Activated B cell treated with CpG ODN at 0.5 μM for 24 hours (primary cell): ENCODE data around the gene COLEC12. TPM values are rescaled to one million over a fixed set of nuclear protein-coding genes. Genes with fewer than 3 reads are reported as not detected.

Experiments used
- ATAC-seq: fragments of 200-7000 bp; cut with Tn5 transposase; one replicate; pipeline ENCODE4 v1.10.0; 2021; ENCODE audit warnings: low read depth, mild to moderate bottlenecking, moderate library complexity
- CTCF ChIA-PET: fragments of 350-600 bp; sonication (Branson Sonifier 250); formaldehyde crosslinking; loops from one replicate; lab custom pipeline; 2021; ENCODE audit warnings: antibody characterized with exemption; lab: Charles Lee
- POLR2A ChIA-PET: fragments of 350-600 bp; sonication (Branson Sonifier 250); formaldehyde crosslinking; loops from one replicate; lab custom pipeline; 2021; ENCODE audit warnings: antibody characterized with exemption; lab: Charles Lee
- DNase-seq: peaks from one replicate; pipeline ENCODE4 v3.0.0; 2022
- H3K27ac Mint-ChIP-seq: one replicate; pipeline ENCODE4 v1.8.0; 2020; ENCODE audit warnings: mixed read lengths
- H3K27me3 Mint-ChIP-seq: one replicate; pipeline ENCODE4 v1.8.0; 2021; ENCODE audit warnings: mixed read lengths
- H3K36me3 Mint-ChIP-seq: one replicate; pipeline ENCODE4 v1.8.0; 2021; ENCODE audit warnings: low read depth, mixed read lengths
- H3K4me1 Mint-ChIP-seq: one replicate; pipeline ENCODE4 v1.8.0; 2021; ENCODE audit warnings: mixed read lengths
- H3K4me3 Mint-ChIP-seq: one replicate; pipeline ENCODE4 v1.8.0; 2020; ENCODE audit warnings: mild to moderate bottlenecking, mixed read lengths
- H3K9me3 Mint-ChIP-seq: one replicate; pipeline ENCODE4 v1.8.0; 2020; ENCODE audit warnings: mixed read lengths
- intact Hi-C: fragments of 100-400 bp; cut with micrococcal nuclease; formaldehyde crosslinking; loops from one replicate; pipeline ENCODE4 v1.15.1; 2024
- total RNA-seq: library from RNA; stranded (reverse); gene quantifications from 2 replicates; pipeline ENCODE4 v1.2.3, GENCODE V29; 2022
- TF ChIP-seq, protein P1 (sequence below): fragments of 200-600 bp; IDR thresholded peaks from one replicate; pipeline ENCODE4 v1.8.0; 2022; ENCODE audit warnings: antibody characterized with exemption, mild to moderate bottlenecking

The COLEC12 gene
- total RNA-seq, 1 donor from 2014 or later = not detected

GRCh38 chr18:422966-423365, 77.5 kb downstream of the COLEC12 start:
- H3K27ac Mint-ChIP-seq = no peak overlapping the region
- no peaks in the 10 kb centered on the region for H3K9me3 Mint-ChIP-seq
- no peak for ATAC-seq
- H3K4me3 Mint-ChIP-seq = no peak overlapping the region
- H3K4me1 Mint-ChIP-seq = no peaks in the 10 kb centered on the region
- intact Hi-C loops = no loop called here
- ChIA-PET POLR2A (no interaction called here), CTCF (no interaction called here)
- TF ChIP-seq, protein P1, sequence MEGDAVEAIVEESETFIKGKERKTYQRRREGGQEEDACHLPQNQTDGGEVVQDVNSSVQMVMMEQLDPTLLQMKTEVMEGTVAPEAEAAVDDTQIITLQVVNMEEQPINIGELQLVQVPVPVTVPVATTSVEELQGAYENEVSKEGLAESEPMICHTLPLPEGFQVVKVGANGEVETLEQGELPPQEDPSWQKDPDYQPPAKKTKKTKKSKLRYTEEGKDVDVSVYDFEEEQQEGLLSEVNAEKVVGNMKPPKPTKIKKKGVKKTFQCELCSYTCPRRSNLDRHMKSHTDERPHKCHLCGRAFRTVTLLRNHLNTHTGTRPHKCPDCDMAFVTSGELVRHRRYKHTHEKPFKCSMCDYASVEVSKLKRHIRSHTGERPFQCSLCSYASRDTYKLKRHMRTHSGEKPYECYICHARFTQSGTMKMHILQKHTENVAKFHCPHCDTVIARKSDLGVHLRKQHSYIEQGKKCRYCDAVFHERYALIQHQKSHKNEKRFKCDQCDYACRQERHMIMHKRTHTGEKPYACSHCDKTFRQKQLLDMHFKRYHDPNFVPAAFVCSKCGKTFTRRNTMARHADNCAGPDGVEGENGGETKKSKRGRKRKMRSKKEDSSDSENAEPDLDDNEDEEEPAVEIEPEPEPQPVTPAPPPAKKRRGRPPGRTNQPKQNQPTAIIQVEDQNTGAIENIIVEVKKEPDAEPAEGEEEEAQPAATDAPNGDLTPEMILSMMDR = no peak
- H3K27me3 Mint-ChIP-seq = peaks cover 1% of the 10 kb centered on the region
- DNase-seq = no peak
- H3K36me3 Mint-ChIP-seq = no peaks in the 10 kb centered on the region

DNA sequence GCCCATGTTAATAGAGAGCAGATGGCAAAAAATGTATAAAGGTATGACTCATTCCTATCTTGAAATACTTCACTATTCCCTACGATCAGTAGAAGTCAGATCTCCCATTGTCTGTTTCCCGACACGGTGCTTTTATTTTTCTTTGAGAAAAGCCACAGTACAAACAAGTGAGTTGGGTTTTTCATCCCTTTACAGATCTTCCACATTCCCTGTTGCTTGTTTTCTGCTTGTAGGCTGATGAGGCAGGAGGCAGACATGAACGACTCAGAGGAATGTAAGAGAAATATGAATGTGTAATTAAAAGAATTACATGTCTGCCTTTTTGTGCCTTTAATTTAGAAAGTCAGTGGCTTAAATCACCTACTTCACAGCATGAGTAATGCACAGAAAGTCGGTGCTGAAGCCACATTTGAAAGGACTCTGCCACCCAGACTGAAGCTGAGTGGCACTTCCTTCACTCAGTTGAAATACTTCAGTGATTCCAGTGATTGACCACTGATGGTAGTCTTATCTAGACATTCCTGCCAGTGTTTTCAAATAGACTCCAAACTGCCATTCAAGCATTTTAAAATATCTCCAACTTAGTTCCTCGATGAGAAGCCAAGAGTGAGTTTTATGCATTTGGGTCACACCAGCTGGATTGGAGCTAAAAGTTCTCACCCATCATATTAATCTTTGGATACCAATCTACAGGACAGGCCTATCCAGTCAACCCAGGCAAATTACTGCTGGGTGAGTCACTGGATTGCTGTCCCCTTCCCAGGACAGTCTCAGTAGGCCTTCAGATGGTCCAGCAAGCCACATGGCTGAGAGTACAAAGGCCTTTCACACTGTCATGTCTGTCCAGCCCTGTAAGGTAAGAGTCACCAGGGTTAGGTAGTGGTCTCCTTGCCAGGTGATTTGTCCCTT, 79.0 kb downstream of the COLEC12 start:
- CTCF ChIA-PET = no interaction called here
- POLR2A ChIA-PET = no interaction called here
- Mint-ChIP-seq H3K27ac (no peak overlapping the region), H3K9me3 (no peaks in the 10 kb centered on the region), H3K4me1 (no peaks in the 10 kb centered on the region), H3K4me3 (no peak overlapping the region), H3K36me3 (no peaks in the 10 kb centered on the region), H3K27me3 (peaks cover 1% of the 10 kb centered on the region)
- DNase-seq = no peak
- intact Hi-C loops = no loop called here
- no peak for ATAC-seq
- TF ChIP-seq, protein P1 = no peak

DNA sequence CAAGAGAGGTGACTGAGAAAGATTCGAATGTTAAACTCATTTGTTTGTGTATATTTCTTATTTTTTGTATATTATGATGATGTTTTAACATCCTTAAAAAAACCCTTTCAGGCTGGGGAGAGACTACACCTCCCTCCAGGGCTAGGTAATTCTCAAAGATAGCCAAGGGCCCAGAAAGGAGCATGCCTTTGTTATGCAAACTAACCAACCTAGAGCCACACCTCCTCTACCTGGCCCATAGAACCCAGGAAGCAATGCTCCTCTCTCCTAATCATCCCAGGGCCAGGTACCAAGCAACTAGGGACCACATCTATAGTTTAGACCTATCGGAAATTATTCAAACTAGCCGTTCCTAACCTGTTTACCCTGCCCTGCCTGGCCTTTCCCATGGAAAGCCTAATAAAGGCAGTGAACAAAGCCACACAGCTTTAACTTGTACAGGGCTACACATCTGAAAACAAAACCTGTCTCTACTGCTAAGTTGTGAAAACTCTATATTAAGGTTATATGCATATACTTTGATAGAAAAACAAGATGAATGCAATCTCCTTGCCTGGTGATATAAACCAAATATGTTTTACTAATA, 79.7 kb downstream of the COLEC12 start:
- ATAC-seq (no peak), DNase-seq (no peak)
- TF ChIP-seq, protein P1 = no peak
- ChIA-PET POLR2A (no interaction called here), CTCF (no interaction called here)
- Mint-ChIP-seq H3K36me3 (no peaks in the 10 kb centered on the region), H3K9me3 (no peaks in the 10 kb centered on the region), H3K27me3 (peaks cover 1% of the 10 kb centered on the region), H3K4me3 (no peak overlapping the region), H3K27ac (no peak overlapping the region), H3K4me1 (no peaks in the 10 kb centered on the region)
- intact Hi-C loops = no loop called here

DNA sequence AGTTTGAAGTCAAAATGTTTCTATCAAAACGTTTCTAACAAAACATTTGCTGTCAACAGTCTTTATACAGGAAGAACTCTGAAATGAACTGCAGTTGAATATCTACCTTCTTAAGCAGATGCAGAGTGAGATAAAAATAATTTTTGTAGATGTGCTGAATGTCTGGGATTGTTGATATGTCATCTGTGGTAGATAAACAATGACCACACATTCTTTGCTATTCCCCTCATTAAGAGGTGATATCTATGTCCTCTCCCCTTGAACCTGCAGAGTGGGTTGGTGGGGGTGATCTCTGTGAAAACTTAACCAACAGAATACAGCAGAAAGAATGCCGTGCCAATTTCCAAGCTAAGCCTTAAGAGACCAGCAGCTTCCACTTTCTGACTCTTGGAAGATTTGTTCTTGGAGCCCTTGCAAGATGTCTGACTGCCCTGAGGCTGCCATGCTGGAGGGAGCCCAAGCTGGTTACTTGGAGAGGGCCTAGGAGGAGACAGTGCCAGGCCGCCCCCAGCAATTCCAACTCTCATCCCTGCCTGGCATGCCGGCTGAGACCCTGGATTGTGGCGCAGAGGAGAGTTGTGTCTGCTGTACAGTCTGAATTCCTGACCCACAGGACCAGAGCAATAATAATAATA, 80.8 kb downstream of the COLEC12 start:
- ChIA-PET POLR2A (no interaction called here), CTCF (no interaction called here)
- TF ChIP-seq, protein P1 = no peak
- Mint-ChIP-seq H3K27ac (no peak overlapping the region), H3K36me3 (no peaks in the 10 kb centered on the region), H3K27me3 (peaks cover 1% of the 10 kb centered on the region), H3K4me3 (no peak overlapping the region), H3K4me1 (no peaks in the 10 kb centered on the region), H3K9me3 (no peaks in the 10 kb centered on the region)
- ATAC-seq (no peak), DNase-seq (no peak)
- intact Hi-C loops = no loop called here

- POLR2A ChIA-PET = no interaction called here
These were observed 83.0 kb downstream of the COLEC12 start for GRCh38 chr18:417495-417894.

More at GRCh38 chr18:417495-417894, 83.0 kb downstream of the COLEC12 start:
- Mint-ChIP-seq H3K4me1 (no peaks in the 10 kb centered on the region), H3K36me3 (no peaks in the 10 kb centered on the region), H3K4me3 (no peak overlapping the region), H3K27ac (no peak overlapping the region), H3K9me3 (no peaks in the 10 kb centered on the region), H3K27me3 (no peaks in the 10 kb centered on the region)
- DNase-seq = no peak
- TF ChIP-seq, protein P1 = no peak
- intact Hi-C loops = no loop called here
- CTCF ChIA-PET = no interaction called here
- ATAC-seq = no peak
